Measurements from ENCODE around the gene ZNF117. TPM values are rescaled to one million over a fixed set of nuclear protein-coding genes. Genes with fewer than 3 reads are reported as not detected.
A peak's percentile ranks its signal among the peaks of the same experiment; 100 is the strongest.

The ZNF117 gene
- total and polyA plus RNA-seq, 9 of the 15 experiments (the other 6 are each of a cell fraction or from before 2014, with no cell fraction given), result 2.5 to 18.9 (median 14.1) TPM

GRCh38 chr7:64999165-65000004 is 8.5 kb upstream of the ZNF117 start (continued):
- 0 out of 2 replicates have a peak, but pooled peaks have one; percentile 3 for TF ChIP-seq SMC3 (conservative IDR thresholded peaks at IDR 0.05; ENCODE audit: insufficient read depth, low read depth, low read length)
- peak; percentile 83 for TF ChIP-seq JUNB (CRISPR knock-in tag; conservative IDR thresholded peaks at IDR 0.05)
- TF ChIP-seq KDM1A (IDR thresholded peaks at IDR 0.05), result peak; percentile 96 to 98
- TF ChIP-seq FOXA3 (CRISPR knock-in tag; conservative IDR thresholded peaks at IDR 0.05 in 1 of 2, IDR thresholded peaks at IDR 0.05 in 1 of 2), result peak in 1 of 2 experiments; percentile 59; a peak in 2 of 4 replicates
- TF ChIP-seq GABPA (tag; conservative IDR thresholded peaks at IDR 0.05; ENCODE audit: low read depth), result peak; percentile 83
- TF ChIP-seq MTA2 (IDR thresholded peaks at IDR 0.05; ENCODE audit: low read depth), result peak; percentile 99
- no peak for TF ChIP-seq POLR2AphosphoS2 (IDR thresholded peaks at IDR 0.05; ENCODE audit: low read length)
- TF ChIP-seq IRF2 (CRISPR knock-in tag; IDR thresholded peaks at IDR 0.05), result no peak
- TF ChIP-seq SUPT5H (IDR thresholded peaks at IDR 0.05), result no peak
- peak; percentile 100 for TF ChIP-seq SMARCE1 (IDR thresholded peaks at IDR 0.05)
- TF ChIP-seq CHCHD3 (CRISPR knock-in tag; IDR thresholded peaks at IDR 0.05), result no peak
- no peak for TF ChIP-seq STAT6 (CRISPR knock-in tag; IDR thresholded peaks at IDR 0.05)
- TF ChIP-seq NFXL1 (CRISPR knock-in tag; IDR thresholded peaks at IDR 0.05), result no peak; the same call in 1 of the 2 replicates
- TF ChIP-seq BRF1 (IDR thresholded peaks at IDR 0.05; ENCODE audit: borderline replicate concordance, extremely low read depth, insufficient read length), result no peak
- no peak; the same call in 1 of the 2 replicates for TF ChIP-seq MXI1 (IDR thresholded peaks at IDR 0.05; ENCODE audit: low read depth, low read length)
- no peak for TF ChIP-seq ZNF165 (CRISPR knock-in tag; IDR thresholded peaks at IDR 0.05; ENCODE audit: borderline replicate concordance)
- TF ChIP-seq BCL6 (CRISPR knock-in tag; IDR thresholded peaks at IDR 0.05), result no peak
- no peak for TF ChIP-seq HINFP (tag; conservative IDR thresholded peaks at IDR 0.05; ENCODE audit: low read depth)
- TF ChIP-seq ZNF75A (CRISPR knock-in tag; IDR thresholded peaks at IDR 0.05), result no peak
- no peak for TF ChIP-seq POLR2A (conservative IDR thresholded peaks at IDR 0.05)
- TF ChIP-seq THAP7 (CRISPR knock-in tag; IDR thresholded peaks at IDR 0.05), result 0 out of 2 replicates have a peak, but pooled peaks have one; percentile 20
- TF ChIP-seq CBX5 (IDR thresholded peaks at IDR 0.05; ENCODE audit: borderline replicate concordance, low read depth), result peak; percentile 91
- TF ChIP-seq ZKSCAN3 (CRISPR knock-in tag; IDR thresholded peaks at IDR 0.05), result no peak
- TF ChIP-seq RBFOX2 (IDR thresholded peaks at IDR 0.05; ENCODE audit: low read depth, low read length), result peak; percentile 74
- no peak for TF ChIP-seq KLF13 (tag; IDR thresholded peaks at IDR 0.05; ENCODE audit: borderline replicate concordance, low read depth)
- peak in 1 of 2 experiments; percentile 94; a peak in 3 of 4 replicates for TF ChIP-seq HDAC1 (IDR thresholded peaks at IDR 0.05)
- TF ChIP-seq BRD4 (IDR thresholded peaks at IDR 0.05), result peak; percentile 95; the same call in 1 of the 2 replicates

Measured in K562 (cell line).